Measurements from ENCODE around the gene MLLT3. TPM values are rescaled to one million over a fixed set of nuclear protein-coding genes. Genes with fewer than 3 reads are reported as not detected.

The MLLT3 gene
- total and polyA plus RNA-seq, 10 donors: 2.8 to 15.2 (median 10.6) TPM

GRCh38 chr9:20570756-20571155 is 51.5 kb downstream of the MLLT3 start:
- intact Hi-C loops (cut with DNase I; ENCODE audit: low total_unique reads): no loop called here
- DNase-seq: no peak
- no peaks in the 10 kb centered on the region for H3K27me3 ChIP-seq (replicated peaks in 1 of 7)
- H3K36me3 ChIP-seq: no peaks in the 10 kb centered on the region
- no peak for TF ChIP-seq POLR2AphosphoS5 (IDR thresholded peaks at IDR 0.05)
- TF ChIP-seq POLR2A (IDR thresholded peaks at IDR 0.05): no peak
- TF ChIP-seq, protein P1, sequence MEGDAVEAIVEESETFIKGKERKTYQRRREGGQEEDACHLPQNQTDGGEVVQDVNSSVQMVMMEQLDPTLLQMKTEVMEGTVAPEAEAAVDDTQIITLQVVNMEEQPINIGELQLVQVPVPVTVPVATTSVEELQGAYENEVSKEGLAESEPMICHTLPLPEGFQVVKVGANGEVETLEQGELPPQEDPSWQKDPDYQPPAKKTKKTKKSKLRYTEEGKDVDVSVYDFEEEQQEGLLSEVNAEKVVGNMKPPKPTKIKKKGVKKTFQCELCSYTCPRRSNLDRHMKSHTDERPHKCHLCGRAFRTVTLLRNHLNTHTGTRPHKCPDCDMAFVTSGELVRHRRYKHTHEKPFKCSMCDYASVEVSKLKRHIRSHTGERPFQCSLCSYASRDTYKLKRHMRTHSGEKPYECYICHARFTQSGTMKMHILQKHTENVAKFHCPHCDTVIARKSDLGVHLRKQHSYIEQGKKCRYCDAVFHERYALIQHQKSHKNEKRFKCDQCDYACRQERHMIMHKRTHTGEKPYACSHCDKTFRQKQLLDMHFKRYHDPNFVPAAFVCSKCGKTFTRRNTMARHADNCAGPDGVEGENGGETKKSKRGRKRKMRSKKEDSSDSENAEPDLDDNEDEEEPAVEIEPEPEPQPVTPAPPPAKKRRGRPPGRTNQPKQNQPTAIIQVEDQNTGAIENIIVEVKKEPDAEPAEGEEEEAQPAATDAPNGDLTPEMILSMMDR (IDR thresholded peaks at IDR 0.05 in 8 of 11, conservative IDR thresholded peaks at IDR 0.05 in 3 of 11): no peak
- peaks cover 0 to 10% (median 8%) of the 10 kb centered on the region in 8 donors for H3K9me3 ChIP-seq
- no peak overlapping the region for H3K4me3 ChIP-seq
- whole genome bisulfite sequencing, 5 donors: 78 to 90% (median 85%) methylated on average over 1 of the region's 1 CpG
- H3K4me1 ChIP-seq: peaks cover 0 to 9% (median 4%) of the 10 kb centered on the region in 6 donors
- no peak overlapping the region for H3K27ac ChIP-seq

- H3K4me1 ChIP-seq: peaks cover 0 to 9% (median 4%) of the 10 kb centered on the region in 6 donors
- H3K9me3 ChIP-seq: peaks cover 0 to 3% (median 2%) of the 10 kb centered on the region in 8 donors
- H3K27me3 ChIP-seq (replicated peaks in 1 of 7): no peaks in the 10 kb centered on the region
- DNase-seq: no peak
- no peak overlapping the region for H3K4me3 ChIP-seq
- no peaks in the 10 kb centered on the region for H3K36me3 ChIP-seq
- intact Hi-C loops (cut with DNase I; ENCODE audit: low total_unique reads): no loop called here
- TF ChIP-seq, protein P1 (IDR thresholded peaks at IDR 0.05 in 8 of 11, conservative IDR thresholded peaks at IDR 0.05 in 3 of 11): no peak
- TF ChIP-seq POLR2AphosphoS5 (IDR thresholded peaks at IDR 0.05) (no peak), POLR2A (IDR thresholded peaks at IDR 0.05) (no peak)
- no peak overlapping the region for H3K27ac ChIP-seq
- 68 to 84% (median 83%) methylated on average over 1 of the region's 1 CpG for WGBS, 5 donors
Measured at GRCh38 chr9:20570087-20570486, 52.2 kb downstream of the MLLT3 start.

DNA sequence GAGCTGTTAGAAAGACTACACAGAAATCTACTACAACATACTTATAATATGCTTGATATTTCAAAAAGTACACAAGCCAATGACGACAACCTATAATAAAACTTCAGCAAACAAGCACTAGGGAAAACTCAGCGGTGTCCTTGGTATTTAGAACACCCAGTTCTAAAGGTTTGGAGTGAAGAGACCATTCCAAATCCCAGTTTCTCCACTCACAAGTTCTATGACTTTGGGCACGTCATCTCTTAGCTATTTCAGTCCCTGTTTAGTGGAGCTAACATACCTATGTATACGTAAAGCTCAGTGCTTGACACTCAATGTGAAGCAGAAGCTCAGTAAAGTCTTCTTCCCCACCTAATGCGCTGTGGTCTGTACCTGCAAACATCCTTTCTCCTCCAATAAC is 52.8 kb downstream of the MLLT3 start:
- no peak overlapping the region for H3K27ac ChIP-seq
- WGBS, 5 donors: 70 to 93% (median 78%) methylated on average over 5 of the region's 5 CpGs
- intact Hi-C loops (cut with DNase I; ENCODE audit: low total_unique reads): no loop called here

DNA sequence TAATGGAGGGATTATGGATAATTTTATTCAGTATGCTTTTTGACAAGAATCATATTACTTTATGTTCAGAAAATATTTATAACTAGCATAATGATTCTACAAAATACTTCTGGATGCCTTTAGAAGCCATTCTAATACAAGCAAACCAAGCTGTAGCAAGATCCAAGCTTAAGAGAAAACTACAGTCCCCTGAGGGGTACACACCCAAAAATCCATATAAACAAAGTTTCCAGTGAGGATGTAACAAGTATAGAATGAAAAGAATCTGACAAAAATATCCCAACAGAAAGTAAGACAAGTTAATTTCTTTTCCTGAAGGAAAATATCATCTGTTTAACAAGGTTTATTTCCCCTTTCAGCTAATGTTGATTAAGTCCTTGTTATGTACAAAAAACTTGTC is 53.9 kb downstream of the MLLT3 start:
- H3K36me3 ChIP-seq: no peaks in the 10 kb centered on the region
- H3K27ac ChIP-seq: no peak overlapping the region
- H3K4me1 ChIP-seq: peaks cover 0 to 17% (median 4%) of the 10 kb centered on the region in 6 donors
- no peaks in the 10 kb centered on the region for H3K9me3 ChIP-seq
- H3K27me3 ChIP-seq (replicated peaks in 1 of 7): no peaks in the 10 kb centered on the region
- DNase-seq: no peak
- H3K4me3 ChIP-seq: no peak overlapping the region
- TF ChIP-seq, protein P1 (IDR thresholded peaks at IDR 0.05 in 8 of 11, conservative IDR thresholded peaks at IDR 0.05 in 3 of 11): no peak
- TF ChIP-seq POLR2A (IDR thresholded peaks at IDR 0.05) (no peak), POLR2AphosphoS5 (IDR thresholded peaks at IDR 0.05) (no peak)
- intact Hi-C loops (cut with DNase I; ENCODE audit: low total_unique reads): no loop called here

More for the DNA sequence above, 52.8 kb downstream of the MLLT3 start:
- TF ChIP-seq, protein P1 (IDR thresholded peaks at IDR 0.05 in 8 of 11, conservative IDR thresholded peaks at IDR 0.05 in 3 of 11): no peak
- Histone ChIP-seq H3K4me1 (peaks cover 0 to 10% (median 4%) of the 10 kb centered on the region in 6 donors), H3K36me3 (no peaks in the 10 kb centered on the region), H3K4me3 (no peak overlapping the region), H3K9me3 (no peaks in the 10 kb centered on the region), H3K27me3 (replicated peaks in 1 of 7) (no peaks in the 10 kb centered on the region)
- no peak for DNase-seq

Data from spleen (tissue), 11 donors.